NCI-H2196 treated with DMSO at 0.1 percent for 48 hours (cell line): Measurements from ENCODE around the gene SETD1A.

Source experiments
- DNase-seq: peaks from one replicate; lab custom pipeline; 2025; ENCODE audit not compliant: unreplicated experiment; lab: John Stamatoyannopoulos, UW

The SETD1A gene

DNA sequence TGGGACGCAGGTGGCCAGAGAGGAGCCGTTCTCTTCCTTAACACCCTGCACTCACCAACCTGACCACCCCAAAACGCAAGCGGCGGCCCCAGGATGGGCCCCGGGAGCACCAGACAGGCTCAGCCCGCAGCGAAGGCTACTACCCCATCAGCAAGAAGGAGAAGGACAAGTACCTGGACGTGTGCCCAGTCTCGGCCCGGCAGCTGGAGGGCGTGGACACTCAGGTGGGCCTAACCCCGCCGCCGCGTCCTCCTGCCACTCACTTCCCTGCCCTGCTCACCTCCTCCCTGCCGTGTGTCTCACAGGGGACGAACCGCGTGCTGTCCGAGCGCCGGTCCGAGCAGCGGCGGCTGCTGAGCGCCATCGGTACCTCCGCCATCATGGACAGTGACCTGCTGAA, 22.9 kb downstream of the SETD1A start:
- no peak for DNase-seq

DNA sequence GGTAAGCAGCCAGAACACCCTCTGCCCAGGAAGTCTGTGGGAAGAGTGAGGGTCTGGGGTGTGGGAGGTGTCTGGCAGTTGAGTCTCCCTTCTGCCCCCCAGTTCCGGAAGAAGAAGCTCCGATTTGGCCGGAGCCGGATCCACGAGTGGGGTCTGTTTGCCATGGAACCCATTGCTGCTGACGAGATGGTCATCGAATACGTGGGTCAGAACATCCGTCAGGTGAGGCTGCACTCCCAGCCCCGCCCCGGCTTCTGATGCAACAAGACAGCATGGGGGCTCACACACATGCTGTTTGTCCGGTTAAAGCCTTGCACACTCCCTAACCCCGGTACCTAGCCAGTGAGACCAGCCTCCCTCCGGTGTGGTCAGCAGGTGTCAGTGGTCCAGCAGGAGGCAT, 23.4 kb downstream of the SETD1A start:
- no peak for DNase-seq

DNA sequence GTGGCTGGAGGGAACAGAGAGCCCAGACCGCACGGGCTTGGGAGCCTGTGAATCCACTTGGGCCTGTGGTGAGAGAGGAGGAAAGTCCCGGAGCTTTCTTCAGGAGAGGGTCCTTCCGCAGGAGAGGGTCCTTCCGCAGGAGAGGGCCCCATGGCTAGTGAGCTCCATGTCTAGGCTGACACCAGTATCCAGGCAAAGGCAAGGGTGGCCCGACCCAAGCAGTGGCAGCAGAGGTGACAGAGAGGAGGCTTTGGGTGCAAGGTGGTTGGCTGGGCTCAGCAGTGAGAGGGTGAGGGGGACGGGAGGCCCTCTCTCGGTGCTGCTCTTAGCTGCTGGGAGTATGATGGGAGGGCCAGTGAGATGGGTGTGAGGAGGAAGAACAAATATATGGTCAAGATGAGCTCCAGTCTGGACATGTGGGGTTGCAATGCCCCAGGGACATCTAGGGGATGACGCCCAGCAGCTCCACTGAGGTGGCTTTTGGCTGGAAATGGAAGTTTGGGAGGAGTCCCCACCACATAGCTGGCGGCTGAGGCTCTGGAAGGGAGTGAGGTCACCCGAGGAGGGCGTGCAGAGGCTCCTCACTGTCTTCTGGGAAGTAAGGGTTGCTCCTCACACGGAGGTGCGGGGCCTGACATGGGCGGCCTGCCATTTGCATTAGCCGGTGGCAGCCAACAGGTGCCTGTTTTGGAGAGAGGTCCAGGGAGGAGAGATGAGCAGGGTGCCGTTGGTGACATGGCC, 25.2 kb downstream of the SETD1A start:
- no peak for DNase-seq

DNA sequence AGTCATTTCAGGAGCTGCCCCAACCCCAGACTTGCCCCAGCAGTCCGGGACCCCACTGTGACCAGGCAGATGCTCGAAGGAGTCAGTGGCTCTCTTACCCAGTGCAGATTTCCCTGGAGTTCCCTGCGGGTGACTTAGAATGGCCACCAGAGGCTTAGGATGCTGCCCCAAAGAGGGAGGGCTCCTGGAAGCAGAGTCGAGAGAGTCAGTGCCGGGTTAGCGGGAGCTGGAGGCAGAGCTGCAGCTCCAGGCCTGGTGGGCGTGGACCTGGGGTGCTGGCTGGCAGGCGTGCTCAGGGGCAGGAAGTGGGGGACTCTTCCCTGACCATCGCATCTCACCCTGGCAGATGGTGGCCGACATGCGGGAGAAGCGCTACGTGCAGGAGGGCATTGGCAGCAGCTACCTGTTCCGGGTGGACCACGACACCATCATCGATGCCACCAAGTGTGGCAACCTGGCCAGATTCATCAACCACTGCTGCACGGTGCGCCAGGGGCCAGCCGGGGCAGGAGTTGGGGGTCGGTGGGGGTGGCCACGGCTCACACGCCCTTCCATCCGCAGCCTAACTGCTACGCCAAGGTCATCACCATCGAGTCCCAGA, 25.8 kb downstream of the SETD1A start:
- DNase-seq = no peak

DNA sequence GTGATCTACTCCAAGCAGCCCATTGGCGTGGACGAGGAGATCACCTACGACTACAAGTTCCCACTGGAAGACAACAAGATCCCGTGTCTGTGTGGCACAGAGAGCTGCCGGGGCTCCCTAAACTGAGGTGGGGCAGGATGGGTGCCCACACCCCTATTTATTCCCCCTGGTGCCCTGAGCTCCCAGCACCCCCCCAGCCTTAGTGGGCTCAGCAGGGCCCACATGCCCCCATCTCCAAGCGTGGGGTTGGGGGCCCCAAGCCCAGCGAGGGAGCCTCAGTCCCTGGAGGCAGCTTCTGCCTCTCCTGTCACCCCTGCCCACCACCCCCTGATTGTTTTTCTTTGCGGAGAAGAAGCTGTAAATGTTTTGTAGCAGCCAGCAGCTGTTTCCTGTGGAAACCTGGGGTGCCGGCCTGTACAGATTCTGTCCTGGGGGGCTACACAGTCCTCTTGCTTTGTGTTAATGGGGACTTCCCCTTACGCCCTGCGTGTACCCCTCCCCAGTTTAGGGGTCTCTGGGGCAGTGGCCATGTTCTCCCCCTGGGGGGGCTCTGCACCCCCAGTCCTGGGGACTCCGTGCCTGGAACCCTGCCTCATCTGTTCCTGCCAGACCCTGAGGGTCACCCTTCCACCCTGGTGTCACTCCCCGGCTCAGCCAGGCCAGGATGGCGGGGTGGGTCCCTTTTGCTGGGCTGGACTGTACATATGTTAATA, 26.5 kb downstream of the SETD1A start:
- DNase-seq = no peak

DNA sequence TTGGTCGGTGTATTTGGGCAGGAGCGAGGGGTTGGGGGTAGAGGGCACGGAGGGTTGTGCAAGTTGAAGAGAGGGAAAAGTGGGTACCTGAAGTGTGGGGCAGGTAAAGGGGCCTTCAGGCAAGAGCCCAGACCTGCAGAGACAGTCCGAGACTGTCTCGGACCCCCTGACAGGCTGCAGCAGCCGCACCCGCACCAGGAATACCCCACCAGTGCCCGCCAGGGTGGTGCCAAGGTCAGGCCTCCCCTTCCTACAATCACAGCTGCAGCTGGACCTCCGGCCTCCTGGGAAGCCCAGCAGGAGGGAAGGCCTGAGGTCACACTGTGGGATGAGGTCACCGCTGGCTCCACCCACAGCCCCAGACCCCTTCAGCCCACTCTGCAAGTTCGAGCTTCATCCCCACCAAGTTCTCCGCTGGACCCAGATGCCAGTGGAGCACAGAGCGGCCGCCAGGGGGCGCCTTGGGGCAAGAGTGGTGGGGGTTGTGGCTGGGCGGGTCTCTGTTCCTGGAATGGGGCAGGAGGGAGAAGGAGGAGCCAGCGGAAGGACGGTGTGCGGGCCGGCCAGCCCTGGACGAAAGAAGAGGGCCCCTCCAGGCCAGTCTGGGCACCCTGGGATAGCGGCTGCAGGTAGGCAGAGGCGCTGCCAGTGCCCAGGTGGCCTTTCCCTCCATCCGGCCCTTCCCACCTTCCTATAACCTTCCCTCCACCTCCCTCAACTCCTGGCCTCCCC, 27.3 kb downstream of the SETD1A start, which contains the start of gene HSD3B7:
TSS of gene HSD3B7 (plus strand) at position 539 of the 732 bp plus-strand sequence. CDS start 452 bp downstream, outside the sequence.
- DNase-seq = peak; percentile 76

DNA sequence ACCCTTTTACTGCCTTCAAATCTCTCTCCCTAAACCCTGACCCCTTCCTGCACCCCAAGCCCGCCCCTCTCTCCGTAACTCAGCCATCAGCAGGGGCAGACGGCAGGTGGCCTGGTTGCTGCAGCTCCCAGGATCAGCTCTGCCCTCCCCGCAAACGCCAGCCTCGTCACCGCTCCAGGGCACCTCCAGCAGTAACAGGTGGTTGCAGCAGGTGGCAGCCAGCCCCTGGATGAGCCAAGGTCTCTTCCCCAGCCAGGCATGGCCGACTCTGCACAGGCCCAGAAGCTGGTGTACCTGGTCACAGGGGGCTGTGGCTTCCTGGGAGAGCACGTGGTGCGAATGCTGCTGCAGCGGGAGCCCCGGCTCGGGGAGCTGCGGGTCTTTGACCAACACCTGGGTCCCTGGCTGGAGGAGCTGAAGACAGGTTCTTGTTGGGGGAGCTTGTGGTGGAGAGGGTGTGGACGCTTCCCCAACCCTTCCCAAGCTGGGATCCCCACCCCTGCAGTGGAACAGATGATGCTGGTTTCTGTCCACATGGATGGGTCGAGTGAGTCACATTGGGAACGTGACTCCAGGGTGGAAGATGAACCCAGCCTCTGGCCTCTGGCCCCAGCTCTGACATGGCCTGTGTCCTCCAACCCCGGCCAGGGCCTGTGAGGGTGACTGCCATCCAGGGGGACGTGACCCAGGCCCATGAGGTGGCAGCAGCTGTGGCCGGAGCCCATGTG, 28.0 kb downstream of the SETD1A start:
- peak; percentile 83 for DNase-seq

DNA sequence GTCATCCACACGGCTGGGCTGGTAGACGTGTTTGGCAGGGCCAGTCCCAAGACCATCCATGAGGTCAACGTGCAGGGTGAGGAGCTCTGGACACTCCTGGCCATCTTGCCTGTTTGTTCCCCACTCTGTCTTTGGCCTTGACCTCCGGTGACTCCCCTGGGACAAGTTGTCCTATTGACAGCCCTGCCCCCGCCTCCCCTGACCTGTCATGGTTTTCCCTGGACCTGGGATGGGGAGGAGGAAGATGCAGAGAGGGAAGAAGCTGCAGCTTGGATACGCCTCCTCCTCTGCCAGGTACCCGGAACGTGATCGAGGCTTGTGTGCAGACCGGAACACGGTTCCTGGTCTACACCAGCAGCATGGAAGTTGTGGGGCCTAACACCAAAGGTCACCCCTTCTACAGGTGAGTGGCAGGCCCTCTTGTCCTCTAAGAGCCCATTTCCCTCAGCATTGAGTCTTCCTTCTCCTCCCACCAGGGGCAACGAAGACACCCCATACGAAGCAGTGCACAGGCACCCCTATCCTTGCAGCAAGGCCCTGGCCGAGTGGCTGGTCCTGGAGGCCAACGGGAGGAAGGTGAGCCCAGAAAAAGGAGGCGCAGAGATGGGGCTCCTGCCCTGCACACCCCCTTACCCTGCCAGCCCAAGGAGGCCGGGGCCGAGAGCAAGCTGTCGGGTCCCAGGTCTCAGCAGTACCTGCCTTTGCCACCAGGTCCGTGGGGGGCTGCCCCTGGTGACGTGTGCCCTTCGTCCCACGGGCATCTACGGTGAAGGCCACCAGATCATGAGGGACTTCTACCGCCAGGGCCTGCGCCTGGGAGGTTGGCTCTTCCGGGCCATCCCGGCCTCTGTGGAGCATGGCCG, 28.8 kb downstream of the SETD1A start:
- DNase-seq = no peak

DNA sequence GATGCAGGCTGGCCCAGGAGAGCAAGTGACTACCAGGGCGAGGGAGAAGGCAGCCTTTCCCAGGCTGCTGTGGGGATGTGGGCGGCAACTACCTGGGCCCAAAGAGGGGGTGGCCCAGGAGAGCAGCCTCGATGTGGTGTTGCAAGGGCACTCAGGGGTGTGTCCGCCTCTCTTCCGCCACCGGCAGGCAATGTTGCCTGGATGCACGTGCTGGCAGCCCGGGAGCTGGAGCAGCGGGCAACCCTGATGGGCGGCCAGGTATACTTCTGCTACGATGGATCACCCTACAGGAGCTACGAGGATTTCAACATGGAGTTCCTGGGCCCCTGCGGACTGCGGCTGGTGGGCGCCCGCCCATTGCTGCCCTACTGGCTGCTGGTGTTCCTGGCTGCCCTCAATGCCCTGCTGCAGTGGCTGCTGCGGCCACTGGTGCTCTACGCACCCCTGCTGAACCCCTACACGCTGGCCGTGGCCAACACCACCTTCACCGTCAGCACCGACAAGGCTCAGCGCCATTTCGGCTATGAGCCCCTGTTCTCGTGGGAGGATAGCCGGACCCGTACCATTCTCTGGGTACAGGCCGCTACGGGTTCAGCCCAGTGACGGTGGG, 30.1 kb downstream of the SETD1A start:
- DNase-seq = no peak

DNA sequence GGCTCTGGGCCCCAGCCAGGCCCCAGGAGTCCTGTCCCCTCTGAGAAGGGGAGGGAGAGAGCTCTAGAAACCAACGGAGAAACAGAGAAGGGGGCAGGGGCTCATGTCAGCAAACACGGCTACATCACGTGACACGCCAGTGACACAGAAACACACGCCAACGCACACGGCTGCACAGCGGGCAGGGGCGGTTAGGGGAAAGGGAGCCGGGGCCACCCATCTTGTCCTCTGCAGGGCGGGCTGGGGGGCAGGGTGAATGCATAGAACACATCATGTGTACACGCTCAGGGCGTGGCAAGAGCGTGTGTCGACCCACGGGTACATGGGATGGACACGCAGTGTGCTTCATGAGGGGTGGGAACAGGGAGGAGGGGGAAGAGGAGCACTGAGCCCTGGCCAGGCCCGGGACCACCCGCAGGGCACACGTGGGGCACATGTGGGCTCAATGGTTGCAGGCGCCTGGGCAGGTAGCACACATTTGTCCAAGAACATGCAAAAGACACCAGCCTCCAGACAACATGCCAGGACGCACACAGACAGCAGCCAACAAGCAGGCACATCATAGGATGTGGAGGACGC, 32.0 kb downstream of the SETD1A start:
- DNase-seq = no peak

DNA sequence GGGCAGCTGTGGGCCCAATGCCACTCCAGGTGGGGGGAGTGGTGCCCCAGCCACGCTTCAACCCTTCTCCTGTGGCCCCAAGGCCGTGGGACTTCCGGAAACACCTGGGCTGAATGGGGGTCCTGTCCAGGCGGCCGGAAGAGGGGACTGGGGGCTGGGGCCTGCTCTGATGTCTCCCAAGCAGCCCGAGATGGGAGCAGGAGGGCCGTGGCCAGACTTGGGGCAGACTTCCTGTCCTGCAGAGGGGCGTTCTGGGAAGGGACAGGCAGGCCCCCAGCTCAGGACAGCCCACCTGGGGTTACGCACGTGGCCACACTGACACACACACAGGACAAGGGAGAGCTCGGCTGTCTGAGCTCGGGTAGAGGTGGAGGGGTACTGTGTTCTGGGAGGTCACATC, 32.6 kb downstream of the SETD1A start:
- no peak for DNase-seq

DNA sequence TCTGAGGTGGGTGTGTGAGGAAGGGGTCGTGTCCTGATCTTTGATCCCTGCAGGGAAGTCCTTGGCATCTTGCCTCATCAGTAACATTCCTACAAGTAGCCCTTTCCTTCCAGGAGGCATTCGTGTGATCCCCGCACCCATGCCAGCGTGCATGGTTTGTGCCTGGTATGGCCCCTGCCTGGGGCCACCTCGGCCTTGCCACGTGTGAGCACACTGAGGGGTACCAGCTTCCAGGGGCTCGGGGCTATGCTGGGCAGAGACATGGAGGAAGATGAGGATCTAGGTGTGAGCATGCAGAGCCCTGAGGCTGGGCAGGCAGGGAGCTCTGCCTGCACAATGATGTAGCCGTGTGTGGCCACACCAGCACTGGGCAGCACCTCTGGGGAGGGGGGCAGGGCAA, 33.5 kb downstream of the SETD1A start:
- DNase-seq = no peak

DNA sequence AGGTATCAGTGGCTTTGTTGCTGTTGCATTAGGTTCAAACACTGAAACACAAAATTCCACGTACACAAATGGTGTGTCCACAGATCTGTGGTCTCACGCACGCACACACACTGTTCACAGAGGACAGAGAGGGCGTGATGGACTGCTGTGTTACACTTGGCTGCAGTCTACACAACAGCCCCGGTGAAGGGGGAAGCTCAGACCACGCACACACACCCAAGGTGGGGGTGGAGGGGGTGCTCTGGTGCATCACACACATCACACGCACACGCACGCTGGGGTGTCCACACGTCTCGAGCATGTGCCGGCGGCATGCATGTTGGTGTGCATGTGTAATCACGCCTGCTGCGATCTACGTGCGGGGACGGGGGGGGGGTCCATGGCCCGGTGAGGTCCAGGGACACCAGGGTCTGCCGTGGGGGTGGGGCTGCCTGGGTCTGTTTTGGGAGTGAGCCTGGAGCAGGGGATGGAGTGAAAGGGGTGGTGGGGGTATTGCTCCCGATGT, 34.8 kb downstream of the SETD1A start:
- no peak for DNase-seq

DNA sequence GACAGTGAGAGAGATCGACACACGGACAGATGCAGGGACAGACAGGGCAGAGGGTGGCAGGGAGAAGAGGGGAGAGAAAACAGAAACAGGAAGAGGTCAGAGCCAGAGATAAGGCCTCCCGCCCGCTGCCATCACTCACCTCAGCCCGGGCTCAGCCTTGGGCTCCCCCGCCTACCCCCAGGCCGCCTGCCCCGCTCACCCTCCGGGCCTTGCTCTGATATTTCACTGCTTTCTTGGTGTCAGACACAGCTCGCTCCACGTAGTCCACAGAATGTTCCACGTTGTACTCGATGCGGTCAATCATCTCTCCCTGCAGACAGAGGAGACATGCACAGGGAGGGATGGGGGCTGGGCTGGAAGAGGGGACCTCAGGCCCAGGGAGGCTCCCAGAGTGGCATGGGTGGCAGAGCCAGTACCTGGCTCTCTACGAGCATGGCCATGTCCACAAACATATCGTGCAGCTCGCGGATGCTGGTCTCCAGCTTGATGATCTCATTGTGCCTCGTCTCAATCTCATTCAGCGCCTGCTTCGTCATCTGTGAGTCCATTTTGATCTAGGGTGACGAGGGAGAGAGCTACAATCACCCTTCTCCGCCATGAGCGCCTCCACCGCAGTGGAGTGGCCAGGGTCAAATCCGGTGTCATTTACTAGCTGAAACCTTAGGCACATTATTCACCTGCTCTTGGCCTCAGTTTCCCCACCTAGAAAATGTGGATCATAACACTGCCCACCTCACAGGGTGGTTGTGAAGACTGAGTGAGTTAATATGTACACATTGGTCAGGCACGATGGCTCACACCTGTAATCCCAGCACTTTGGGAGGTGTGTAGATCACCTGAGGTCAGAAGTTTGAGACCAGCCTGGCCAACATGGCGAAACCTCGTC, 35.6 kb downstream of the SETD1A start:
- no peak for DNase-seq

DNA sequence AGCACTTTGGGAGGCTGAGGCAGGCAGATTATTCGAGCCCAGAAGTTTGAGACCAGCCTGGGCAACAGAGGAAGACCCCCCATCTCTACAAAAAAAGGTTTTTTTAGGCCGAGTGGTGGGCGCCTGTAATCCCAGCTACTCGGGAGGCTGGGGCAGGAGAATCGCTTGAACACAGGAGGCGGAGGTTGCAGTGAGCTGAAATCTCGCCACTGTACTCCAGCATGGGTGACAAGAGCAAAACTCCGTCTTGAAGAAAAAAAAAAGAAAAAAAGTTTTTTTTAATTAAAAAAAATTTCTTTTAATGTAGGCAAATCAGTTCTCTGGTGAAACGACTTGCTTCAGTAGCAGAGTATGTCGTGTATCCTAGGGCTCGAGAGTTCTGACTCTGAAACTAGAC, 38.4 kb downstream of the SETD1A start:
- DNase-seq = no peak

DNA sequence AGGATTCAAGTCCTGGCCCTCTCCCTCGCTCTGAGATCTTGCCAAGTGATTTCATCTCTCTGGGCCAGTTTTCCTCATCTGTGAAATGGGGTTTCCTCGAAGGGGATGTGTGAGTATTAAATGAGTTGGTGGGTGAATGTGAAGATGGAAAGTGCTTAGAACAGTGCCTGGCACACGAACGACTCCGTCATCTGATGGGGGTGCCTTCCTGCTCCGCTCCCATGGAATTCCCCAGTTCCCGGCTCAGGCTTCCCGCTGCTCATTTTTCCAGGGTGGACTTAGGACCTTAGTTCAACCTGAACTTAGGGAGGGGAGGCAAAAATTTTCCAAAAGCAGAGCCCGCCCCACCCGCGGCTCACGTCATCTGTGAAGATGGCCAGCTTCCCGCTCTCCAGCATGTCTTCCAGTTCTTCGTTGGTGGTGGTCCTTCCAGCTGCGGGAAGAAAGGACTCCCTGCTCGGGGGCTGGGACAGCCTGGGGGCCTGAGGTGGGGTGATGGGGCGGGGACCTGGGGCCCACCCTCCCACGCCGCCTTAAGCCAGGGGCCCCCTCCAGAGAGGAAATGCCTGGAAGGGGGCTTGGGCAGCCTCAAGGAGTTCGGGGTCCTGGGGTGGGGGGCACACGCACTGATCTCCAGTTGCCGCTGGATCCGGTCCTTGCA, 38.9 kb downstream of the SETD1A start:
- DNase-seq = no peak

DNA sequence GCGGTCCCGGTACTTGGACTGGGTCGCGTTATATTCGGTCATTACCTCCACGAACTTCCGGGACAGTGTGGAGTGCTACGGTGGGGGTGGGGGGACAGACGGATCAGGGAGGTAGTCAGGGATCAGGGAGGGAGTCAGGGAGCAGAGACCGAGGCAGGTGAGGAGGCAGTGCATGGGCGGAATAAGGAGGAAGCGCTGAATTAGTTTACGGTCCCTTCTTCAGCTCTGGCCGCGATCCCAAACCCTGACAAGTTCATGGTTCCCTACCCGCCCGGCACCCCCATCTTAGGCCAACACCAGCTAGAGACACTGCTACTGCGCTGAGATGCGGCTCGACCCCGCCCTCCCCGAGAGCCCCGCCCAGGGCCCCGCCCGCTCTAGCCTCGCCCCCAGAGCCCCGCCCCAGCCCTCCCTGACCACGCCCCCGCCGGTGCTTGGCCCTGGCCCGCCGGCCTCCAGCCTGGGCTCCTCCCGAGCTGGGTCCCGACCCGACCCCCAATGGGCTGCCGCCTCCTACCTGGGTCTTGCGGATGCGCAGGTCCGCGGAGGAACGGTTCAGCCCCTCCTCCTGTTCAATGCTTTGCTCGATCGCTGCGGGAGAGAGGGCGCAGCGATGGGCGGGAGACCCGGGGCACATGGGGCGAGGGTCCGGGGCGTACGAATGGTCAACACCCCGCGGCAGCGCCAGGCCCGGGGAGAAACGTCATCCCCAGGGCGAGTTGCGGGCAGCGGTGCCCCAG, 39.6 kb downstream of the SETD1A start:
- peak; percentile 47 for DNase-seq
